PFSK-1 (cell line): ENCODE data around the gene ZFP36.

Experiments used
- FOXP2 ChIP-seq: optimal IDR thresholded peaks from 2 replicates; pipeline ENCODE3; 2011; ENCODE audit warnings: borderline replicate concordance, control low read depth, inconsistent platforms; ENCODE audit not compliant: insufficient read depth; ENCODE audit errors: extremely low read length, extremely low read depth
- POLR2AphosphoS5 ChIP-seq: IDR thresholded peaks from 2 replicates; pipeline ENCODE4 v1.6.1; 2012; ENCODE audit warnings: low read depth, mild to moderate bottlenecking, control low read depth, low read length, moderate library complexity
- SIN3A ChIP-seq: IDR thresholded peaks from 2 replicates; pipeline ENCODE4 v1.6.1; 2012; ENCODE audit warnings: mild to moderate bottlenecking, low read length, moderate library complexity, borderline replicate concordance; ENCODE audit not compliant: insufficient read depth
- TAF1 ChIP-seq: IDR thresholded peaks from 2 replicates; pipeline ENCODE4 v1.6.1; 2012; ENCODE audit warnings: low read length, control low read depth, borderline replicate concordance; ENCODE audit not compliant: insufficient read depth
- TF ChIP-seq, protein P1 (sequence below), 2 experiments: IDR thresholded peaks; 2 replicates each; pipeline versions ENCODE4 v1.6.1 to v1.8.0; 2011 to 2012; ENCODE audit warnings: low read depth in 2 of 2, low read length in 2 of 2, control low read depth in 1 of 2, inconsistent platforms in 1 of 2, mild to moderate bottlenecking in 1 of 2, moderate library complexity in 1 of 2; ENCODE audit not compliant: insufficient read depth in 1 of 2

DNA sequence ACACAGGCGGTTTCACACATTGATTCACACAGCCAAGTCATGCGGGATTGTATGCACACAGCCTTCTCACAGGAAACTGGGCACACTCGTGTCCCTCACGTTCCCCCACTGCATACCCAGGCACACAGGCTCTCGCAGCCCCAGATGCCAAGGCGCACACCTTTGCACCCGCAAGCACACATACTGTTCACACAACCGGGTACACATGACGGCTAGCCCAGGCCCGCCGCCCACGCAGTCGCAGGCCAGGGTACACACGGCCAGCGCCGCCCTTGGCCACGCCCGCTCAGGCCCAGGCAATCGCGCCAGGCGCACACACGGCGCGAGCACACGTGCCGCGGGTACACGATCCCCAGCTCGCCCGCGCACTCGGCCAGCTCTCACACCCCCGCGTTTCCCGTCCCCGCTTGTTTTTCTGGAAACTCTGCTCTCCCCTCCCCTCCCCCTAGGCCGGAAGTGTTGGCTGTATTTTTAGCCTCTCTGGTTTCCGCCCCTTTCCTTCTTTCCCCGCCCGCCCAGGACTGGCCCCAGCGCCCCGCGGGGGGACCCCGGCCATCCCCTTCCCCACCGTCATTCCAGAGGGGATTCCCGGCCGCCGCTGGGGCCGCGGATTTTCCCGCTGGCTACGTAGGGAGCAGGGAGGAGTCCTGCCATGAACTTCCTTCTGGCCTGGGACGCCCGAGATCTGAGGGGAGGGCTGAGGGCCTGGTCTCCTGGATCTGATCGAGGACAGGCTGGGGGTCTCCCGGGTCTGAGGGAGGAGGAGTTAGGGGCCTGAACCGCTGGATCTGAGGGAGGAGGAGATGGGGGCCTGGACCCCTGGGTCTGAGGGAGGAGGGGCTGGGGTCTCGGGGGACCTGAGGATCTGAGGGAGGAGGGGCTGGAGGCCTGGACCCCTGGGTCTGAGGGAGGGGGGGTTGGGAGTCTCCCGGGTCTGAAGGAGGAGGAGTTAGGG is 4.0 kb upstream of the ZFP36 start:
- peak; percentile 89 for TF ChIP-seq FOXP2
- peak; percentile 67; the same call in 1 of the 2 replicates for TF ChIP-seq SIN3A
- peak; percentile 32; the same call in 1 of the 2 replicates for TF ChIP-seq POLR2AphosphoS5
- no peak for TF ChIP-seq TAF1
- TF ChIP-seq, protein P1, sequence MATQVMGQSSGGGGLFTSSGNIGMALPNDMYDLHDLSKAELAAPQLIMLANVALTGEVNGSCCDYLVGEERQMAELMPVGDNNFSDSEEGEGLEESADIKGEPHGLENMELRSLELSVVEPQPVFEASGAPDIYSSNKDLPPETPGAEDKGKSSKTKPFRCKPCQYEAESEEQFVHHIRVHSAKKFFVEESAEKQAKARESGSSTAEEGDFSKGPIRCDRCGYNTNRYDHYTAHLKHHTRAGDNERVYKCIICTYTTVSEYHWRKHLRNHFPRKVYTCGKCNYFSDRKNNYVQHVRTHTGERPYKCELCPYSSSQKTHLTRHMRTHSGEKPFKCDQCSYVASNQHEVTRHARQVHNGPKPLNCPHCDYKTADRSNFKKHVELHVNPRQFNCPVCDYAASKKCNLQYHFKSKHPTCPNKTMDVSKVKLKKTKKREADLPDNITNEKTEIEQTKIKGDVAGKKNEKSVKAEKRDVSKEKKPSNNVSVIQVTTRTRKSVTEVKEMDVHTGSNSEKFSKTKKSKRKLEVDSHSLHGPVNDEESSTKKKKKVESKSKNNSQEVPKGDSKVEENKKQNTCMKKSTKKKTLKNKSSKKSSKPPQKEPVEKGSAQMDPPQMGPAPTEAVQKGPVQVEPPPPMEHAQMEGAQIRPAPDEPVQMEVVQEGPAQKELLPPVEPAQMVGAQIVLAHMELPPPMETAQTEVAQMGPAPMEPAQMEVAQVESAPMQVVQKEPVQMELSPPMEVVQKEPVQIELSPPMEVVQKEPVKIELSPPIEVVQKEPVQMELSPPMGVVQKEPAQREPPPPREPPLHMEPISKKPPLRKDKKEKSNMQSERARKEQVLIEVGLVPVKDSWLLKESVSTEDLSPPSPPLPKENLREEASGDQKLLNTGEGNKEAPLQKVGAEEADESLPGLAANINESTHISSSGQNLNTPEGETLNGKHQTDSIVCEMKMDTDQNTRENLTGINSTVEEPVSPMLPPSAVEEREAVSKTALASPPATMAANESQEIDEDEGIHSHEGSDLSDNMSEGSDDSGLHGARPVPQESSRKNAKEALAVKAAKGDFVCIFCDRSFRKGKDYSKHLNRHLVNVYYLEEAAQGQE (IDR thresholded peaks at IDR 0.05; ENCODE audit: insufficient read depth in 1 of 2, low read depth in 2 of 2, low read length in 2 of 2) = 0 out of 4 replicates have a peak, but pooled peaks have one; percentile 32 to 50
